Nephron progenitor cell (in vitro differentiated cells): ENCODE measurements around the gene ABCC5.

Experiments
- DNase-seq: peaks from one replicate; pipeline ENCODE4 v3.0.0; 2021
- H3K27ac Mint-ChIP-seq: 2 replicates; pipeline ENCODE4 v1.8.0; 2021; ENCODE audit warnings: mild to moderate bottlenecking, moderate library complexity, mixed read lengths
- H3K27me3 Mint-ChIP-seq: 2 replicates; pipeline ENCODE4 v1.8.0; 2021; ENCODE audit warnings: mild to moderate bottlenecking, low read depth, mixed read lengths; ENCODE audit not compliant: poor library complexity
- H3K36me3 Mint-ChIP-seq: 2 replicates; pipeline ENCODE4 v1.8.0; 2021; ENCODE audit warnings: low read depth, mixed read lengths
- H3K4me1 Mint-ChIP-seq: 2 replicates; pipeline ENCODE4 v1.8.0; 2021; ENCODE audit warnings: mixed read lengths
- H3K4me3 Mint-ChIP-seq: 2 replicates; pipeline ENCODE4 v1.8.0; 2021; ENCODE audit warnings: mild to moderate bottlenecking, moderate library complexity, mixed read lengths
- H3K9me3 Mint-ChIP-seq: 2 replicates; pipeline ENCODE4 v1.8.0; 2021; ENCODE audit warnings: mild to moderate bottlenecking, moderate library complexity, mixed read lengths
- CTCF ChIP-seq: fragments of 200-600 bp; sonication (generic); IDR thresholded peaks from 2 replicates; pipeline ENCODE4 v1.5.0; 2021; ENCODE audit warnings: antibody characterized with exemption

The ABCC5 gene

DNA sequence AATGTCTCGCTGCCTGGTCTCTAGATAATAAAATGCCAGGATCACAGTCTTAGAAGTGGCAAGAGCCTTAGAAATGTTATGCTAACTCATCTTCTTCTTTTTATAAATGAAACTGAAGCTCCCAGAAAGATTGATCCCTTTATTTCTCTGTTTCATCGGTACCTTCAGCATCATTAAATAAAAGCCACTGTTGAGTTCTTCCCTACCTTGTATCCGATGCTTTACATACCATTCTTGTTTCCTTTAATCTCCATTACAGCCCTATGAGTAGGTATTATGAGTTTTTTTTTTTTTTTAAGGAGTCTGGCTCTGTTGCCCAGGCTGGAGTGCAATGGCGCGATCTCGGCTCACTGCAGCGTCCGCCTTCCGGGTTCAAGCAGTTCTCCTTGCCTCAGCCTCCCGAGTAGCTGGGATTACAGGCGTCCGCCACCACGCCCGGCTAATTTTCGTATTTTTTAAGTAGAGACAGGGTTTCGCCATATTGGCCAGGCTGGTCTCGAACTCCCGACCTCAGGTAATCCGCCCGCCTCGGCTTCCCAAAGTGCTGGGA, 815 bp upstream of the ABCC5 start:
- peaks cover 11% of the 10 kb centered on the region for H3K27me3 Mint-ChIP-seq
- peaks cover 36% of the 10 kb centered on the region for H3K4me1 Mint-ChIP-seq
- no peaks in the 10 kb centered on the region for H3K9me3 Mint-ChIP-seq
- H3K4me3 Mint-ChIP-seq, result peak overlapping the region; percentile 99
- no peak overlapping the region for H3K27ac Mint-ChIP-seq
- H3K36me3 Mint-ChIP-seq, result peaks cover 9% of the 10 kb centered on the region
- no peak for TF ChIP-seq CTCF
- no peak for DNase-seq

DNA sequence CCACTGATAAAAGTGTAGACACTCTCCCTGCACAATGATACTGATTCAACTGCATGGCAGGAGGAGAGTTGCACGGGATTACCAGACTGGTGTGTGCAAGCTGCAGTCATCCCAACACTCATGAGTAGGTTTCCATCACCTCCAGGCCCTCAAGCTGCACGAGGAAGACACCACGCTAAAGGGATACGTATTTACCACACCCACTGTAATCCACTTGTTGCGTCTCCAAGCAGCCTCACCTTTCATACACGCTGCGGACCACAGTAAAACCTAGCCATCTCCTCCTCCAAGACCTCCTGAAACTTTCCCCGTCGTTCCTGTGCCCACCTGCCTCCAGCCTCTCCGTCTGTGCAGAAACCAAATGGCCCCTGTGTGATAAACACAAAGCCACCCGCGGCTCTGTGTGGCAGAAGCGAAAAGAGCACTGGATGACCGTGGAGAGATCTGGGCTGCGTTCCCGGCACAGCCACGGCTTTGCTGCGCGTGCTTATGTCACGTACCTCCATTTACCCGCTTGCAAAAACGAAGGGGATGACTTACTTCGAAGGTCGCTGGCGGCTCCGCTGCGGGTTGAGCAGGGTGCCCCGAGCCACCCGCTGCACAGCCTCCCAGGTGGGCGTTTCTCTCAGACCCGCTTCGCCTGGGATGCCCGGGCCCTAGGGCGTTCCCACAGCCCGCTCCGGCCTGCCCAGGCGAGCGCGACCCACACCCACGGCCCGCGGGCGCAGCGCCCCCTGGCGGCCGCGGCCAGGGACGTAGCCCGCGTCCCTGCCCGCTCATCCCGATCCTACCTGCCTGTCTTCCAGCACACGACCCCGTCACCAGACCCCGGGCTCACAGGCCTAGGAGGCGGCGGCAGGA, 643 bp downstream of the ABCC5 start:
- no peaks in the 10 kb centered on the region for H3K9me3 Mint-ChIP-seq
- peak overlapping the region; percentile 99 for H3K4me3 Mint-ChIP-seq
- H3K27ac Mint-ChIP-seq, result peak overlapping the region; percentile 96
- peaks cover 36% of the 10 kb centered on the region for H3K4me1 Mint-ChIP-seq
- peaks cover 10% of the 10 kb centered on the region for H3K27me3 Mint-ChIP-seq
- peaks cover 22% of the 10 kb centered on the region for H3K36me3 Mint-ChIP-seq
- TF ChIP-seq CTCF, result peak; percentile 83
- DNase-seq, result peak; percentile 71

- Mint-ChIP-seq H3K27ac (peak overlapping the region; percentile 34), H3K9me3 (no peaks in the 10 kb centered on the region), H3K4me1 (peaks cover 36% of the 10 kb centered on the region), H3K36me3 (peaks cover 30% of the 10 kb centered on the region), H3K27me3 (peaks cover 6% of the 10 kb centered on the region), H3K4me3 (peak overlapping the region; percentile 99)
- DNase-seq, result no peak
- no peak for TF ChIP-seq CTCF
Observed at GRCh38 chr3:184016169-184016570, 1.5 kb downstream of the ABCC5 start.

GRCh38 chr3:184015381-184016019, 2.2 kb downstream of the ABCC5 start:
- H3K4me1 Mint-ChIP-seq, result peaks cover 36% of the 10 kb centered on the region
- H3K36me3 Mint-ChIP-seq, result peaks cover 37% of the 10 kb centered on the region
- H3K27me3 Mint-ChIP-seq, result peaks cover 4% of the 10 kb centered on the region
- H3K27ac Mint-ChIP-seq, result peak overlapping the region; percentile 34
- DNase-seq, result peak; percentile 13
- no peaks in the 10 kb centered on the region for H3K9me3 Mint-ChIP-seq
- no peak for TF ChIP-seq CTCF
- peak overlapping the region; percentile 99 for H3K4me3 Mint-ChIP-seq

- Mint-ChIP-seq H3K27ac (no peak overlapping the region), H3K27me3 (no peaks in the 10 kb centered on the region), H3K9me3 (no peaks in the 10 kb centered on the region), H3K4me1 (peaks cover 26% of the 10 kb centered on the region), H3K36me3 (peaks cover 51% of the 10 kb centered on the region), H3K4me3 (no peak overlapping the region)
- no peak for DNase-seq
- no peak for TF ChIP-seq CTCF
Observed at GRCh38 chr3:184011937-184012889, 5.5 kb downstream of the ABCC5 start.
